Measurements from ENCODE around the gene TNFRSF4. TPM values are rescaled to one million over a fixed set of nuclear protein-coding genes. Genes with fewer than 3 reads are reported as not detected.
A peak's percentile ranks its signal among the peaks of the same experiment; 100 is the strongest.

The TNFRSF4 gene
- total and polyA plus RNA-seq, 8 donors = 0.26 to 5.0 (median 1.2) TPM

- WGBS, 2 donors = 90 to 93% methylated on average over 23 of the region's 23 CpGs
- DNase-seq (peak in 2 of 6 donors; percentile 45 to 74), ATAC-seq (no peak), FAIRE-seq (no peak)
- Histone ChIP-seq H3K4me3 (no peak overlapping the region), H3K36me3 (no peaks in the 10 kb centered on the region), H3K9me3 (no peaks in the 10 kb centered on the region), H3K4me1 (no peaks in the 10 kb centered on the region), H3K27ac (no peak overlapping the region), H3K27me3 (no peaks in the 10 kb centered on the region)
- intact Hi-C loops (cut with DNase I) = loop anchor here in 1 of 3 donors (10.0 kb wide), 1 partner anchor 118 kb away; no protein-coding TSS in a partner anchor
- TF ChIP-seq CTCF (IDR thresholded peaks at IDR 0.05) = no peak
These were observed 29.3 kb upstream of the TNFRSF4 start for GRCh38 chr1:1243266-1243660.

- DNase-seq = peak in 2 of 6 donors; percentile 55 to 68
- no peaks in the 10 kb centered on the region for H3K27me3 ChIP-seq
These were observed 28.7 kb upstream of the TNFRSF4 start for GRCh38 chr1:1242461-1243265.

GRCh38 chr1:1241588-1242219, 27.8 kb upstream of the TNFRSF4 start:
- FAIRE-seq = no peak
- Histone ChIP-seq H3K36me3 (no peaks in the 10 kb centered on the region), H3K27me3 (no peaks in the 10 kb centered on the region), H3K4me1 (no peaks in the 10 kb centered on the region), H3K27ac (no peak overlapping the region), H3K4me3 (no peak overlapping the region), H3K9me3 (no peaks in the 10 kb centered on the region)
- ATAC-seq = no peak
- TF ChIP-seq CTCF (IDR thresholded peaks at IDR 0.05) = no peak
- peak in 1 of 6 donors; percentile 71 for DNase-seq
- intact Hi-C loops (cut with DNase I) = loop anchor here in 1 of 3 donors (10.0 kb wide), 1 partner anchor 117 kb away; no protein-coding TSS in a partner anchor
- WGBS, 2 donors = 81 to 88% methylated on average over 26 of the region's 26 CpGs

More at GRCh38 chr1:1242461-1243265, 28.7 kb upstream of the TNFRSF4 start:
- Histone ChIP-seq H3K4me1 (no peaks in the 10 kb centered on the region), H3K4me3 (no peak overlapping the region), H3K9me3 (no peaks in the 10 kb centered on the region), H3K36me3 (no peaks in the 10 kb centered on the region), H3K27ac (no peak overlapping the region)
- no peak for TF ChIP-seq CTCF (IDR thresholded peaks at IDR 0.05)
- 82 to 89% methylated on average over 41 of the region's 41 CpGs for WGBS, 2 donors
- ATAC-seq = no peak
- no peak for FAIRE-seq
- intact Hi-C loops (cut with DNase I) = loop anchor here in 1 of 3 donors (10.0 kb wide), 1 partner anchor 118 kb away; no protein-coding TSS in a partner anchor

- H3K9me3 ChIP-seq = no peaks in the 10 kb centered on the region
- intact Hi-C loops (cut with DNase I) = loop anchor here in 1 of 3 donors (10.0 kb wide), 1 partner anchor 116 kb away; no protein-coding TSS in a partner anchor
- no peak overlapping the region for H3K27ac ChIP-seq
- H3K36me3 ChIP-seq = no peaks in the 10 kb centered on the region
- no peaks in the 10 kb centered on the region for H3K27me3 ChIP-seq
- no peak for FAIRE-seq
- 44 to 55% methylated on average over 21 to 23 of the region's 23 CpGs for WGBS, 2 donors
- no peaks in the 10 kb centered on the region for H3K4me1 ChIP-seq
- DNase-seq = peak in 1 of 6 donors; percentile 69
- no peak for TF ChIP-seq CTCF (IDR thresholded peaks at IDR 0.05)
- ATAC-seq = no peak
- H3K4me3 ChIP-seq = no peak overlapping the region
These were observed 27.1 kb upstream of the TNFRSF4 start for GRCh38 chr1:1240822-1241587.

Measured in pancreas (tissue), 10 donors.